HepG2 (cell line): Measurements from ENCODE around the gene SEC14L5. TPM values are rescaled to one million over a fixed set of nuclear protein-coding genes. Genes with fewer than 3 reads are reported as not detected.

ENCODE experiments used
- MED1 ChIP-seq: sonication (generic); formaldehyde crosslinking; IDR thresholded peaks from 2 replicates; pipeline ENCODE4 v1.4.0; 2020; ENCODE audit warnings: missing genetic modification reagents
- SIN3A ChIP-seq: IDR thresholded peaks from 2 replicates; pipeline ENCODE4 v1.6.1; 2011; ENCODE audit warnings: low read depth, mild to moderate bottlenecking, control low read depth, low read length, borderline replicate concordance
- SSRP1 ChIP-seq: IDR thresholded peaks from 2 replicates; pipeline ENCODE4 v1.6.1; 2016; ENCODE audit warnings: control low read depth
- ZNF3 ChIP-seq: IDR thresholded peaks from 2 replicates; pipeline ENCODE4 v1.7.0; 2017; ENCODE audit warnings: inconsistent platforms
- polyA plus RNA-seq, 8 experiments: library from polyadenylated mRNA; depleted of rRNA in 3 of 8; stranded (reverse) in 7 of 8; unstranded in 1 of 8; fragments of >200 nt; fragmentation: Illumina TruSeq in 4 of 8; extraction: Trizol in 4 of 8; gene quantifications; 2 replicates each; pipeline versions ENCODE4 v1.2.1 to v1.2.3, GENCODE V29; 2011 to 2016; ENCODE audit warnings: low read depth in 4 of 8, missing spikeins in 1 of 8, mixed read lengths in 1 of 8; ENCODE audit not compliant: insufficient read depth in 1 of 8
- total RNA-seq, 5 experiments: library from RNA; depleted of rRNA; stranded (reverse); fragments of >200 nt; fragmentation: Illumina TruSeq; extraction: Trizol; gene quantifications; 2 replicates each; pipeline ENCODE4 v1.2.3, GENCODE V29; 2016; ENCODE audit warnings: low read depth in 1 of 5
- TF ChIP-seq, protein P1 (sequence below): sonication (generic); formaldehyde crosslinking; IDR thresholded peaks from 2 replicates; pipeline ENCODE4 v1.4.0; 2020; ENCODE audit warnings: missing genetic modification reagents
- TF ChIP-seq, protein P2 (sequence below), 2 experiments: sonication (generic) in 1 of 2; formaldehyde crosslinking in 1 of 2; IDR thresholded peaks; 2 replicates each; pipeline versions ENCODE4 v1.5.1 to v1.6.1; 2011 to 2020; ENCODE audit warnings: borderline replicate concordance in 1 of 2, low read depth in 1 of 2, low read length in 1 of 2, mild to moderate bottlenecking in 1 of 2, missing genetic modification reagents in 1 of 2, moderate library complexity in 1 of 2
- TF ChIP-seq, protein P3 (sequence below): sonication (generic); formaldehyde crosslinking; conservative IDR thresholded peaks from 2 replicates; pipeline ENCODE4 v1.4.0; 2020; ENCODE audit warnings: mild to moderate bottlenecking, missing genetic modification reagents, moderate library complexity
- TF ChIP-seq, protein P4 (sequence below): IDR thresholded peaks from 2 replicates; pipeline ENCODE4 v1.4.0; 2020; ENCODE audit warnings: mild to moderate bottlenecking, missing genetic modification reagents
- TF ChIP-seq, protein P5 (sequence below): sonication (generic); formaldehyde crosslinking; IDR thresholded peaks from 2 replicates; pipeline ENCODE4 v1.8.0; 2023; ENCODE audit warnings: mild to moderate bottlenecking, missing genetic modification reagents
- TF ChIP-seq, protein P6 (sequence below): sonication (generic); formaldehyde crosslinking; IDR thresholded peaks from 2 replicates; pipeline ENCODE4 v1.5.0; 2020; ENCODE audit warnings: mild to moderate bottlenecking, missing genetic modification reagents, moderate library complexity
- TF ChIP-seq, protein P7 (sequence below): sonication (generic); formaldehyde crosslinking; IDR thresholded peaks from 2 replicates; pipeline ENCODE4 v1.4.0; 2020; ENCODE audit warnings: missing genetic modification reagents
- TF ChIP-seq, protein P8 (sequence below): sonication (generic); formaldehyde crosslinking; IDR thresholded peaks from 2 replicates; pipeline ENCODE4 v1.8.1; 2022; ENCODE audit warnings: mild to moderate bottlenecking, missing genetic modification reagents

SEC14L5 gene
- total and polyA plus RNA-seq, 2 of the 13 experiments (the other 11 are each of a cell fraction or from before 2014, with no cell fraction given): 0.40 to 0.42 TPM

DNA sequence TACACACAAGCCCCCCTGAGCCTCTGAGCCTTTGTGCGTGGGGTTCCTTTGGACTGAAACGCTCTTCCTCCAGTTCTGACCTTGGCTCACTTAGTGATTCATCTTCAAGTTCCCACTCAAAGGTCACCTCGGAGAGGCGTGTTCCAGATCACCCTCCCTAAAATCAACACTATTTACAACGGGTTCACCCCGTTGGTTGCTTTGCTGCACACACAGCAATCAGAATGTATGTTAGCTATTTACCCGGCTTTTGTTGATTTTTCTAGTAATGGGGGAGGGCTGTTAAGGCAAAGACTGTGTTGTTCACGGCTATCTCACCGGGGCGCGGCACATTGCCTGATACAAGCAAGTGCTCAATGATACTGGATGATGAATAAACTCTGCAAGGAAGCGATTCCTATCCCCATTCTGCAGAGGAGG lies 74.6 kb downstream of the SEC14L5 start (continued):
- TF ChIP-seq, protein P1, sequence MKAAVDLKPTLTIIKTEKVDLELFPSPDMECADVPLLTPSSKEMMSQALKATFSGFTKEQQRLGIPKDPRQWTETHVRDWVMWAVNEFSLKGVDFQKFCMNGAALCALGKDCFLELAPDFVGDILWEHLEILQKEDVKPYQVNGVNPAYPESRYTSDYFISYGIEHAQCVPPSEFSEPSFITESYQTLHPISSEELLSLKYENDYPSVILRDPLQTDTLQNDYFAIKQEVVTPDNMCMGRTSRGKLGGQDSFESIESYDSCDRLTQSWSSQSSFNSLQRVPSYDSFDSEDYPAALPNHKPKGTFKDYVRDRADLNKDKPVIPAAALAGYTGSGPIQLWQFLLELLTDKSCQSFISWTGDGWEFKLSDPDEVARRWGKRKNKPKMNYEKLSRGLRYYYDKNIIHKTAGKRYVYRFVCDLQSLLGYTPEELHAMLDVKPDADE (CRISPR knock-in tag): no peak
- TF ChIP-seq SSRP1 (CRISPR knock-in tag) (no peak), SIN3A (no peak), ZNF3 (CRISPR knock-in tag) (peak; percentile 29; the same call in 1 of the 2 replicates), MED1 (CRISPR knock-in tag) (no peak)
- TF ChIP-seq, protein P2, sequence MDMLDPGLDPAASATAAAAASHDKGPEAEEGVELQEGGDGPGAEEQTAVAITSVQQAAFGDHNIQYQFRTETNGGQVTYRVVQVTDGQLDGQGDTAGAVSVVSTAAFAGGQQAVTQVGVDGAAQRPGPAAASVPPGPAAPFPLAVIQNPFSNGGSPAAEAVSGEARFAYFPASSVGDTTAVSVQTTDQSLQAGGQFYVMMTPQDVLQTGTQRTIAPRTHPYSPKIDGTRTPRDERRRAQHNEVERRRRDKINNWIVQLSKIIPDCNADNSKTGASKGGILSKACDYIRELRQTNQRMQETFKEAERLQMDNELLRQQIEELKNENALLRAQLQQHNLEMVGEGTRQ (IDR thresholded peaks at IDR 0.05; ENCODE audit: low read depth, low read length): no peak
- TF ChIP-seq, protein P2 (CRISPR knock-in tag; IDR thresholded peaks at IDR 0.05; ENCODE audit: borderline replicate concordance): no peak; the same call in 1 of the 2 replicates
- TF ChIP-seq, protein P3, sequence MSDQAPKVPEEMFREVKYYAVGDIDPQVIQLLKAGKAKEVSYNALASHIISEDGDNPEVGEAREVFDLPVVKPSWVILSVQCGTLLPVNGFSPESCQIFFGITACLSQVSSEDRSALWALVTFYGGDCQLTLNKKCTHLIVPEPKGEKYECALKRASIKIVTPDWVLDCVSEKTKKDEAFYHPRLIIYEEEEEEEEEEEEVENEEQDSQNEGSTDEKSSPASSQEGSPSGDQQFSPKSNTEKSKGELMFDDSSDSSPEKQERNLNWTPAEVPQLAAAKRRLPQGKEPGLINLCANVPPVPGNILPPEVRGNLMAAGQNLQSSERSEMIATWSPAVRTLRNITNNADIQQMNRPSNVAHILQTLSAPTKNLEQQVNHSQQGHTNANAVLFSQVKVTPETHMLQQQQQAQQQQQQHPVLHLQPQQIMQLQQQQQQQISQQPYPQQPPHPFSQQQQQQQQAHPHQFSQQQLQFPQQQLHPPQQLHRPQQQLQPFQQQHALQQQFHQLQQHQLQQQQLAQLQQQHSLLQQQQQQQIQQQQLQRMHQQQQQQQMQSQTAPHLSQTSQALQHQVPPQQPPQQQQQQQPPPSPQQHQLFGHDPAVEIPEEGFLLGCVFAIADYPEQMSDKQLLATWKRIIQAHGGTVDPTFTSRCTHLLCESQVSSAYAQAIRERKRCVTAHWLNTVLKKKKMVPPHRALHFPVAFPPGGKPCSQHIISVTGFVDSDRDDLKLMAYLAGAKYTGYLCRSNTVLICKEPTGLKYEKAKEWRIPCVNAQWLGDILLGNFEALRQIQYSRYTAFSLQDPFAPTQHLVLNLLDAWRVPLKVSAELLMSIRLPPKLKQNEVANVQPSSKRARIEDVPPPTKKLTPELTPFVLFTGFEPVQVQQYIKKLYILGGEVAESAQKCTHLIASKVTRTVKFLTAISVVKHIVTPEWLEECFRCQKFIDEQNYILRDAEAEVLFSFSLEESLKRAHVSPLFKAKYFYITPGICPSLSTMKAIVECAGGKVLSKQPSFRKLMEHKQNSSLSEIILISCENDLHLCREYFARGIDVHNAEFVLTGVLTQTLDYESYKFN (CRISPR knock-in tag): peak; percentile 70
- TF ChIP-seq, protein P4, sequence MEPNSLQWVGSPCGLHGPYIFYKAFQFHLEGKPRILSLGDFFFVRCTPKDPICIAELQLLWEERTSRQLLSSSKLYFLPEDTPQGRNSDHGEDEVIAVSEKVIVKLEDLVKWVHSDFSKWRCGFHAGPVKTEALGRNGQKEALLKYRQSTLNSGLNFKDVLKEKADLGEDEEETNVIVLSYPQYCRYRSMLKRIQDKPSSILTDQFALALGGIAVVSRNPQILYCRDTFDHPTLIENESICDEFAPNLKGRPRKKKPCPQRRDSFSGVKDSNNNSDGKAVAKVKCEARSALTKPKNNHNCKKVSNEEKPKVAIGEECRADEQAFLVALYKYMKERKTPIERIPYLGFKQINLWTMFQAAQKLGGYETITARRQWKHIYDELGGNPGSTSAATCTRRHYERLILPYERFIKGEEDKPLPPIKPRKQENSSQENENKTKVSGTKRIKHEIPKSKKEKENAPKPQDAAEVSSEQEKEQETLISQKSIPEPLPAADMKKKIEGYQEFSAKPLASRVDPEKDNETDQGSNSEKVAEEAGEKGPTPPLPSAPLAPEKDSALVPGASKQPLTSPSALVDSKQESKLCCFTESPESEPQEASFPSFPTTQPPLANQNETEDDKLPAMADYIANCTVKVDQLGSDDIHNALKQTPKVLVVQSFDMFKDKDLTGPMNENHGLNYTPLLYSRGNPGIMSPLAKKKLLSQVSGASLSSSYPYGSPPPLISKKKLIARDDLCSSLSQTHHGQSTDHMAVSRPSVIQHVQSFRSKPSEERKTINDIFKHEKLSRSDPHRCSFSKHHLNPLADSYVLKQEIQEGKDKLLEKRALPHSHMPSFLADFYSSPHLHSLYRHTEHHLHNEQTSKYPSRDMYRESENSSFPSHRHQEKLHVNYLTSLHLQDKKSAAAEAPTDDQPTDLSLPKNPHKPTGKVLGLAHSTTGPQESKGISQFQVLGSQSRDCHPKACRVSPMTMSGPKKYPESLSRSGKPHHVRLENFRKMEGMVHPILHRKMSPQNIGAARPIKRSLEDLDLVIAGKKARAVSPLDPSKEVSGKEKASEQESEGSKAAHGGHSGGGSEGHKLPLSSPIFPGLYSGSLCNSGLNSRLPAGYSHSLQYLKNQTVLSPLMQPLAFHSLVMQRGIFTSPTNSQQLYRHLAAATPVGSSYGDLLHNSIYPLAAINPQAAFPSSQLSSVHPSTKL: peak; percentile 73
- TF ChIP-seq, protein P5, sequence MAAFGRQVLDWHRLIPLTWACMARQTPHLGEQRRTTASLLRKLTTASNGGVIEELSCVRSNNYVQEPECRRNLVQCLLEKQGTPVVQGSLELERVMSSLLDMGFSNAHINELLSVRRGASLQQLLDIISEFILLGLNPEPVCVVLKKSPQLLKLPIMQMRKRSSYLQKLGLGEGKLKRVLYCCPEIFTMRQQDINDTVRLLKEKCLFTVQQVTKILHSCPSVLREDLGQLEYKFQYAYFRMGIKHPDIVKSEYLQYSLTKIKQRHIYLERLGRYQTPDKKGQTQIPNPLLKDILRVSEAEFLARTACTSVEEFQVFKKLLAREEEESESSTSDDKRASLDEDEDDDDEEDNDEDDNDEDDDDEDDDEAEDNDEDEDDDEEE (CRISPR knock-in tag): no peak
- TF ChIP-seq, protein P6, sequence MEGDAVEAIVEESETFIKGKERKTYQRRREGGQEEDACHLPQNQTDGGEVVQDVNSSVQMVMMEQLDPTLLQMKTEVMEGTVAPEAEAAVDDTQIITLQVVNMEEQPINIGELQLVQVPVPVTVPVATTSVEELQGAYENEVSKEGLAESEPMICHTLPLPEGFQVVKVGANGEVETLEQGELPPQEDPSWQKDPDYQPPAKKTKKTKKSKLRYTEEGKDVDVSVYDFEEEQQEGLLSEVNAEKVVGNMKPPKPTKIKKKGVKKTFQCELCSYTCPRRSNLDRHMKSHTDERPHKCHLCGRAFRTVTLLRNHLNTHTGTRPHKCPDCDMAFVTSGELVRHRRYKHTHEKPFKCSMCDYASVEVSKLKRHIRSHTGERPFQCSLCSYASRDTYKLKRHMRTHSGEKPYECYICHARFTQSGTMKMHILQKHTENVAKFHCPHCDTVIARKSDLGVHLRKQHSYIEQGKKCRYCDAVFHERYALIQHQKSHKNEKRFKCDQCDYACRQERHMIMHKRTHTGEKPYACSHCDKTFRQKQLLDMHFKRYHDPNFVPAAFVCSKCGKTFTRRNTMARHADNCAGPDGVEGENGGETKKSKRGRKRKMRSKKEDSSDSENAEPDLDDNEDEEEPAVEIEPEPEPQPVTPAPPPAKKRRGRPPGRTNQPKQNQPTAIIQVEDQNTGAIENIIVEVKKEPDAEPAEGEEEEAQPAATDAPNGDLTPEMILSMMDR: no peak
- TF ChIP-seq, protein P7, sequence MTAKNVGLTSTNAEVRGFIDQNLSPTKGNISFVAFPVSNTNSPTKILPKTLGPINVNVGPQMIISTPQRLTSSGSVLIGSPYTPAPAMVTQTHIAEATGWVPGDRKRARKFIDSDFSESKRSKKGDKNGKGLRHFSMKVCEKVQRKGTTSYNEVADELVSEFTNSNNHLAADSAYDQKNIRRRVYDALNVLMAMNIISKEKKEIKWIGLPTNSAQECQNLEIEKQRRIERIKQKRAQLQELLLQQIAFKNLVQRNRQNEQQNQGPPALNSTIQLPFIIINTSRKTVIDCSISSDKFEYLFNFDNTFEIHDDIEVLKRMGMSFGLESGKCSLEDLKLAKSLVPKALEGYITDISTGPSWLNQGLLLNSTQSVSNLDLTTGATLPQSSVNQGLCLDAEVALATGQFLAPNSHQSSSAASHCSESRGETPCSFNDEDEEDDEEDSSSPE: no peak
- TF ChIP-seq, protein P8, sequence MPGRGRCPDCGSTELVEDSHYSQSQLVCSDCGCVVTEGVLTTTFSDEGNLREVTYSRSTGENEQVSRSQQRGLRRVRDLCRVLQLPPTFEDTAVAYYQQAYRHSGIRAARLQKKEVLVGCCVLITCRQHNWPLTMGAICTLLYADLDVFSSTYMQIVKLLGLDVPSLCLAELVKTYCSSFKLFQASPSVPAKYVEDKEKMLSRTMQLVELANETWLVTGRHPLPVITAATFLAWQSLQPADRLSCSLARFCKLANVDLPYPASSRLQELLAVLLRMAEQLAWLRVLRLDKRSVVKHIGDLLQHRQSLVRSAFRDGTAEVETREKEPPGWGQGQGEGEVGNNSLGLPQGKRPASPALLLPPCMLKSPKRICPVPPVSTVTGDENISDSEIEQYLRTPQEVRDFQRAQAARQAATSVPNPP (CRISPR knock-in tag): no peak
